Right lobe of liver (tissue), 6 donors: Measurements from ENCODE around the gene STX11. TPM values are rescaled to one million over a fixed set of nuclear protein-coding genes. Genes with fewer than 3 reads are reported as not detected.

Experiments used
- ATAC-seq, 4 donors: fragments of 200-7000 bp; cut with Tn5 transposase; one replicate each; pipeline ENCODE4 v1.9.1; 2020; ENCODE audit warnings: mild to moderate bottlenecking in 4 of 4, moderate library complexity in 4 of 4
- DNase-seq, 3 donors: peaks; one replicate each; pipeline ENCODE4 v3.0.0-alpha.2; 2020
- H3K27ac ChIP-seq, 3 donors: fragments of 200-600 bp; one replicate each; pipeline ENCODE4 v1.8.0; 2022
- H3K27me3 ChIP-seq, 2 donors: fragments of 200-600 bp; one replicate each; pipeline ENCODE4 v1.8.0; 2022
- H3K36me3 ChIP-seq, 4 donors: fragments of 200-600 bp; sonication (generic) in 1 of 4; one replicate each; pipeline versions ENCODE4 v1.5.1 to v1.8.0; 2017 to 2022; ENCODE audit warnings: control low read depth in 1 of 4
- H3K4me1 ChIP-seq, 4 donors: fragments of 200-600 bp; sonication (generic) in 1 of 4; one replicate each; pipeline versions ENCODE4 v1.5.1 to v1.8.0; 2017 to 2022; ENCODE audit warnings: control low read depth in 1 of 4
- H3K4me3 ChIP-seq, 3 donors: fragments of 200-600 bp; one replicate each; pipeline ENCODE4 v1.8.0; 2022
- H3K9me3 ChIP-seq, 4 donors: fragments of 200-600 bp; sonication (generic) in 1 of 4; one replicate each; pipeline versions ENCODE4 v1.5.1 to v1.8.0; 2017 to 2022; ENCODE audit warnings: control low read depth in 1 of 4
- CTCF ChIP-seq, 4 donors: fragments of 200-600 bp in 3 of 4; fragments of 450-650 bp in 1 of 4; IDR thresholded peaks; one replicate each; pipeline versions ENCODE4 v1.5.1 to v1.8.0; 2016 to 2022; ENCODE audit warnings: antibody characterized with exemption in 4 of 4, mild to moderate bottlenecking in 2 of 4
- POLR2A ChIP-seq: fragments of 450-650 bp; IDR thresholded peaks from one replicate; pipeline ENCODE4 v1.6.1; 2017; ENCODE audit warnings: antibody characterized with exemption, mild to moderate bottlenecking
- WGBS: methylation state at CpG from one replicate; pipeline ENCODE4 v1.1.6; 2018; ENCODE audit warnings: low coverage, low lambda C conversion rate; ENCODE audit not compliant: insufficient coverage; ENCODE audit errors: missing lambda C conversion rate; 5-methylcytosine and 5-hydroxymethylcytosine counted together
- intact Hi-C, 2 donors: fragments of 100-400 bp; cut with DNase I; formaldehyde crosslinking; loops; one replicate each; pipeline versions ENCODE4 v1.11.2 to v1.14.1; 2022
- total RNA-seq, 6 experiments: library from RNA; depleted of rRNA in 2 of 6; stranded (reverse); fragments of >200 nt in 2 of 6; fragmentation: NEBNext Ultra II Directional in 3 of 6; extraction: Animal tissue kit (Norgen Biotek cat#: 25700) in 3 of 6; gene quantifications; one replicate each; pipeline versions ENCODE4 v1.1.0 to v1.2.4, GENCODE V29; 2016 to 2023
- donor health status: DM: no; HTN: yes; CAD: no.
- donor health status: DM: no; HTN: no; CAD: no.
- donor health status: DM: no; HTN: no; CAD: no.
- donor health status: DM: no; HTN: yes; CAD: no.
- donor health status: DM: no; HTN: yes; CAD: no.

STX11 gene
- total RNA-seq, 6 experiments from 2014 or later, result 0.86 to 7.4 (median 4.1) TPM

- intact Hi-C loops, result no loop called here
- no peak for TF ChIP-seq POLR2A
- no peak for TF ChIP-seq CTCF (IDR thresholded peaks at IDR 0.05)
- Histone ChIP-seq H3K9me3 (peaks cover 0 to 2% (median 0%) of the 10 kb centered on the region in 4 donors), H3K36me3 (peaks cover 0 to 3% (median 0%) of the 10 kb centered on the region in 4 donors), H3K27me3 (no peaks in the 10 kb centered on the region), H3K4me1 (no peaks in the 10 kb centered on the region), H3K4me3 (no peak overlapping the region), H3K27ac (no peak overlapping the region)
- WGBS, result 73% methylated on average over 3 of the region's 3 CpGs
- DNase-seq, result no peak
- no peak for ATAC-seq
Measured at GRCh38 chr6:144190080-144190479, 39.8 kb downstream of the STX11 start.

- TF ChIP-seq POLR2A, result no peak
- no peak for TF ChIP-seq CTCF (IDR thresholded peaks at IDR 0.05)
- H3K4me1 ChIP-seq, result no peaks in the 10 kb centered on the region
- ATAC-seq, result peak; percentile 21 to 83 (median 52)
- peaks cover 0 to 3% (median 0%) of the 10 kb centered on the region in 4 donors for H3K36me3 ChIP-seq
- no peak for DNase-seq
- H3K9me3 ChIP-seq, result peaks cover 0 to 2% (median 0%) of the 10 kb centered on the region in 4 donors
- WGBS, result 47% methylated on average over 1 of the region's 2 CpGs
- H3K4me3 ChIP-seq, result no peak overlapping the region
- H3K27ac ChIP-seq, result no peak overlapping the region
- no peaks in the 10 kb centered on the region for H3K27me3 ChIP-seq
- intact Hi-C loops, result no loop called here
Measured at GRCh38 chr6:144190593-144190992, 40.3 kb downstream of the STX11 start.

- Histone ChIP-seq H3K27me3 (no peaks in the 10 kb centered on the region), H3K4me1 (no peaks in the 10 kb centered on the region), H3K9me3 (peaks cover 0 to 2% (median 0%) of the 10 kb centered on the region in 4 donors), H3K4me3 (no peak overlapping the region), H3K36me3 (no peaks in the 10 kb centered on the region), H3K27ac (no peak overlapping the region)
- WGBS, result 78% methylated on average over 2 of the region's 2 CpGs
- no peak for ATAC-seq
- intact Hi-C loops, result no loop called here
- no peak for TF ChIP-seq POLR2A
- TF ChIP-seq CTCF (IDR thresholded peaks at IDR 0.05), result no peak
- no peak for DNase-seq
Measured at GRCh38 chr6:144193181-144193580, 42.9 kb downstream of the STX11 start.

GRCh38 chr6:144194293-144194810 lies 44.0 kb downstream of the STX11 start:
- no peak for ATAC-seq
- H3K9me3 ChIP-seq, result peaks cover 0 to 2% (median 0%) of the 10 kb centered on the region in 4 donors
- WGBS, result 35% methylated on average over 7 of the region's 7 CpGs
- H3K36me3 ChIP-seq, result no peaks in the 10 kb centered on the region
- intact Hi-C loops, result no loop called here
- H3K27ac ChIP-seq, result no peak overlapping the region
- H3K4me3 ChIP-seq, result no peak overlapping the region
- no peaks in the 10 kb centered on the region for H3K27me3 ChIP-seq
- DNase-seq, result no peak
- no peaks in the 10 kb centered on the region for H3K4me1 ChIP-seq
- no peak for TF ChIP-seq POLR2A
- TF ChIP-seq CTCF (IDR thresholded peaks at IDR 0.05), result no peak
